Measurements from ENCODE around the gene CTAG1A.
"Not testable (repeated sequence)": the region's sequence is repeated elsewhere in the genome, so short reads cannot be mapped to it uniquely, and the experiment has no call there.

DNA sequence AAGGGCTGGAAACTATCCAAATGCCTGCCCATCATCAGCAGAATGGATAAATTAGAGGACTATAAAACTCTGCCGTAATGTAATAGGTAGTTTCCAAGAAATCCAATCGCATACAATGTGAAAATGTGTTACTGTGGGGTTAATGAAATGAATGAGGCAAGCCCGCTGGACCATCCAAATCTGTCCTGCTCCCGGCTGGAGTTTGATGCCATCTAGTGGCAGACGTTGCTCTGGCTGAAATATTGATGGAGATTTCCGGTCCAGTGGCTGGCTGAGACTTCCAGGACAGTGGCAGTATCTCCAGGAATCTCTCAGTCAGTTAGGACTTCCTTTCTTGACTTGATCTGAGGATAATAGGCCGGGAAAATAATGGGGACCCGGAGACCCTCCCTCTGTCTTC, 1.9 kb upstream of the CTAG1A start:
- TF ChIP-seq, protein P1, sequence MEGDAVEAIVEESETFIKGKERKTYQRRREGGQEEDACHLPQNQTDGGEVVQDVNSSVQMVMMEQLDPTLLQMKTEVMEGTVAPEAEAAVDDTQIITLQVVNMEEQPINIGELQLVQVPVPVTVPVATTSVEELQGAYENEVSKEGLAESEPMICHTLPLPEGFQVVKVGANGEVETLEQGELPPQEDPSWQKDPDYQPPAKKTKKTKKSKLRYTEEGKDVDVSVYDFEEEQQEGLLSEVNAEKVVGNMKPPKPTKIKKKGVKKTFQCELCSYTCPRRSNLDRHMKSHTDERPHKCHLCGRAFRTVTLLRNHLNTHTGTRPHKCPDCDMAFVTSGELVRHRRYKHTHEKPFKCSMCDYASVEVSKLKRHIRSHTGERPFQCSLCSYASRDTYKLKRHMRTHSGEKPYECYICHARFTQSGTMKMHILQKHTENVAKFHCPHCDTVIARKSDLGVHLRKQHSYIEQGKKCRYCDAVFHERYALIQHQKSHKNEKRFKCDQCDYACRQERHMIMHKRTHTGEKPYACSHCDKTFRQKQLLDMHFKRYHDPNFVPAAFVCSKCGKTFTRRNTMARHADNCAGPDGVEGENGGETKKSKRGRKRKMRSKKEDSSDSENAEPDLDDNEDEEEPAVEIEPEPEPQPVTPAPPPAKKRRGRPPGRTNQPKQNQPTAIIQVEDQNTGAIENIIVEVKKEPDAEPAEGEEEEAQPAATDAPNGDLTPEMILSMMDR (IDR thresholded peaks at IDR 0.05): not testable (repeated sequence)
- TF ChIP-seq EZH2 (IDR thresholded peaks at IDR 0.05; ENCODE audit: borderline replicate concordance, insufficient read depth, low read depth, low read length, poor library complexity, severe bottlenecking): not testable (repeated sequence)

Measured in B cell (primary cell).